ENCODE data around the gene SAMD4A. TPM values are rescaled to one million over a fixed set of nuclear protein-coding genes. Genes with fewer than 3 reads are reported as not detected.

SAMD4A gene
- total RNA-seq, 4 donors from 2014 or later, result 15.3 to 40.2 (median 22.3) TPM

DNA sequence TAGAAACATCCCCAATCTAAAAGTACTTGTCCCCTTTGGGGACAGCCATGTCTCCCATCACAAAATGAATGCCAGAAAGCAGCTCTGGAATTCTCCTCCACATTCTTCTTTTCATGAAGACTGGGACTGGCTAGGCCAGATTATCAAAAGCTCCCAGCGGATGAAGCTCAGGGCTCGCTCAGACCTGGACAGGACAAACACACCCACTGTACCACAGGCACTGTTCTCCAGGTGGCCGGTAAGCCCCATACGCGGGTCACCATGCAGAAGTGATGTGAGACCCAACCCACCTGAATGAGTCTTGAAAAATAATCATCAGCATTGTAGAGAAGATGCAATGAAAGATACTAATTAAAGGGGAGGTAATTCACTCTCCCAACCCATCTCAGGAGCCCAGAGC is 250.6 kb downstream of the SAMD4A start:
- H3K27ac ChIP-seq, result no peak overlapping the region

DNA sequence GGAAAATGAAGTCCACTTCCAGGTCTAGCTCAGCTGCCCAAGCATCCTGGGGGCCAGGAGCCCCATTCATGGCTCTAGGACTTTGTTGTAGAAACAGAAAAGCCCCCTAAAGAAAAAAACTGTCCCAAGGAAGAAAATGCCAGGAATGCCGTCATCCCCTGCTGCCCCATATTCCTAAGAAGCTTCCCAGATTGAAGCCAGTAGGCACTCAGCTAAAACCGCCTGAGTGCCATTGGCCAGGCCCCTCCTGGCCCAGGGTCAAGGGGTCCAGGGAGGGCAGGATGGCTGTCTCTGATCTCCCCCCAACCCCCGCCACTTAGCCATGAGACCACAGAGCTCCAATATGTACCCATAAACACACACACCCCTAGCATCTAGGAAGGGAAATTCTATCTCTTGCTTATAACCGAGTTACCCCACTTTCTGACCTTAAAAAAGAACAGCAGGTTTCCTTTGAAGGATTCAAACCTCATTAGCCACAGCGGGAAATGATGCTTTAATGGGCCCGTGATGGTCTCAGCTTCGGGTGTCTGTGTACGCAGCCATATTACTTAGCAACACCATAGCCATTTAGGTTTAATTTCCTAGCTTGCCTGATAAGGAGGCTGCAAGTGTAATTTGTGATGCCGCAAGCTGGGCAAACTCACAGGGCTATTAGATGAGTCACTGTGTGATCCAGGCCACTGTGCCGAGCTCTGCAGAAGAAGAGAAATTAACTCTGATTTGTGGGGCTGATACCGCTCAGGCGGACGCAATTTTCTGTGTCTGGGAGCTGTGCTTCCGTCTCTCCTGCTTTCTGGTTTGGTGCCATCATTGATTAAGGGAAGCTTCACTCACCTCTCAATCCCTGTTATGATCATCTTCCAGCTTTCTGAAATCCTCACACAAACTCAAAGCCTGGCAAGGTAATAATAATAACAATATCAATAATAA is 251.5 kb downstream of the SAMD4A start:
- in situ Hi-C loops (cut with MboI; ENCODE audit: low pct_ligation_motif_present in 1 of 4, low pct_unique_long_range_greater_than_20kb in 1 of 4, low sequenced_read_pairs in 3 of 4) (no loop called here), intact Hi-C loops (cut with DNase I; ENCODE audit: low total_unique reads) (no loop called here)
- no peaks in the 10 kb centered on the region for H3K27me3 ChIP-seq
- 41% methylated on average over 14 of the region's 14 CpGs; no CpG with 5 or more reads in 1 of the 2 donors for WGBS, 2 donors (ENCODE audit: low coverage in 1 of 2)
- TF ChIP-seq, protein P1, sequence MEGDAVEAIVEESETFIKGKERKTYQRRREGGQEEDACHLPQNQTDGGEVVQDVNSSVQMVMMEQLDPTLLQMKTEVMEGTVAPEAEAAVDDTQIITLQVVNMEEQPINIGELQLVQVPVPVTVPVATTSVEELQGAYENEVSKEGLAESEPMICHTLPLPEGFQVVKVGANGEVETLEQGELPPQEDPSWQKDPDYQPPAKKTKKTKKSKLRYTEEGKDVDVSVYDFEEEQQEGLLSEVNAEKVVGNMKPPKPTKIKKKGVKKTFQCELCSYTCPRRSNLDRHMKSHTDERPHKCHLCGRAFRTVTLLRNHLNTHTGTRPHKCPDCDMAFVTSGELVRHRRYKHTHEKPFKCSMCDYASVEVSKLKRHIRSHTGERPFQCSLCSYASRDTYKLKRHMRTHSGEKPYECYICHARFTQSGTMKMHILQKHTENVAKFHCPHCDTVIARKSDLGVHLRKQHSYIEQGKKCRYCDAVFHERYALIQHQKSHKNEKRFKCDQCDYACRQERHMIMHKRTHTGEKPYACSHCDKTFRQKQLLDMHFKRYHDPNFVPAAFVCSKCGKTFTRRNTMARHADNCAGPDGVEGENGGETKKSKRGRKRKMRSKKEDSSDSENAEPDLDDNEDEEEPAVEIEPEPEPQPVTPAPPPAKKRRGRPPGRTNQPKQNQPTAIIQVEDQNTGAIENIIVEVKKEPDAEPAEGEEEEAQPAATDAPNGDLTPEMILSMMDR (IDR thresholded peaks at IDR 0.05), result no peak
- TF ChIP-seq POLR2AphosphoS5 (IDR thresholded peaks at IDR 0.05) (no peak), POLR2A (IDR thresholded peaks at IDR 0.05) (no peak), EP300 (IDR thresholded peaks at IDR 0.05; ENCODE audit: low read depth) (no peak)
- no peak overlapping the region for H3K27ac ChIP-seq
- peaks cover 0 to 4% (median 0%) of the 10 kb centered on the region in 4 donors for H3K4me1 ChIP-seq
- DNase-seq, result peak; percentile 24
- peaks cover 0 to 4% of the 10 kb centered on the region in 2 donors for H3K9me3 ChIP-seq
- H3K4me3 ChIP-seq, result no peak overlapping the region
- no peaks in the 10 kb centered on the region for H3K36me3 ChIP-seq

More for the DNA sequence above, 250.6 kb downstream of the SAMD4A start:
- DNase-seq, result no peak
- no peak overlapping the region for H3K4me3 ChIP-seq
- in situ Hi-C loops (cut with MboI; ENCODE audit: low pct_ligation_motif_present in 1 of 4, low pct_unique_long_range_greater_than_20kb in 1 of 4, low sequenced_read_pairs in 3 of 4), result no loop called here
- peaks cover 0 to 4% (median 0%) of the 10 kb centered on the region in 4 donors for H3K4me1 ChIP-seq
- intact Hi-C loops (cut with DNase I; ENCODE audit: low total_unique reads), result no loop called here
- no peaks in the 10 kb centered on the region for H3K9me3 ChIP-seq
- WGBS, 2 donors (ENCODE audit: low coverage in 1 of 2), result 97% methylated on average over 5 of the region's 5 CpGs; no CpG with 5 or more reads in 1 of the 2 donors
- no peak for TF ChIP-seq EP300 (IDR thresholded peaks at IDR 0.05; ENCODE audit: low read depth)
- TF ChIP-seq POLR2A (IDR thresholded peaks at IDR 0.05), result no peak
- TF ChIP-seq, protein P1 (IDR thresholded peaks at IDR 0.05), result no peak
- no peak for TF ChIP-seq POLR2AphosphoS5 (IDR thresholded peaks at IDR 0.05)
- H3K27me3 ChIP-seq, result no peaks in the 10 kb centered on the region
- no peaks in the 10 kb centered on the region for H3K36me3 ChIP-seq

DNA sequence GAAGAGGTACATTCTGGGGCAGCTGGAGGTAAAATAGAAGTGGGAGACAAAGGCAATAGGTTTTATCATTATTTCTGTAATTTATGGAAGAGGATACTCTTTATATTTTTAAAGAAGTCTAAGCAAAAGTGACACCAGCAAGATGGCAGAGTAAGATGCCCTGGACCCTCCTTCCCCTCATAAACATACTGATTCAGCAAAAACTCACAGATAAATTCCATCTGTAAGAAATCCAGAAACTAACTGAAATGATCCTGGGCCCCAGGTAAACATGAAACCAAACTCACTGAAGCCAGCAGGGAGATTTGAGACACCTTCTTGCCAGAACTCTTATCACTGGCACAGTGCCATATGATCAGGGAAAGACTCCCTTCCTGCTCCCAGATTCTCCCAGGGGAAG is 255.8 kb downstream of the SAMD4A start:
- H3K27me3 ChIP-seq, result no peaks in the 10 kb centered on the region
- intact Hi-C loops (cut with DNase I; ENCODE audit: low total_unique reads), result no loop called here
- no peak overlapping the region for H3K27ac ChIP-seq
- peaks cover 7 to 19% of the 10 kb centered on the region in 2 donors for H3K9me3 ChIP-seq
- H3K4me3 ChIP-seq, result no peak overlapping the region
- no peak for TF ChIP-seq POLR2AphosphoS5 (IDR thresholded peaks at IDR 0.05)
- TF ChIP-seq EP300 (IDR thresholded peaks at IDR 0.05; ENCODE audit: low read depth), result no peak
- TF ChIP-seq POLR2A (IDR thresholded peaks at IDR 0.05), result no peak
- TF ChIP-seq, protein P1 (IDR thresholded peaks at IDR 0.05), result no peak
- peaks cover 0 to 4% (median 0%) of the 10 kb centered on the region in 4 donors for H3K4me1 ChIP-seq
- no peak for DNase-seq
- H3K36me3 ChIP-seq, result no peaks in the 10 kb centered on the region
- in situ Hi-C loops (cut with MboI; ENCODE audit: low pct_ligation_motif_present in 1 of 4, low pct_unique_long_range_greater_than_20kb in 1 of 4, low sequenced_read_pairs in 3 of 4), result no loop called here

DNA sequence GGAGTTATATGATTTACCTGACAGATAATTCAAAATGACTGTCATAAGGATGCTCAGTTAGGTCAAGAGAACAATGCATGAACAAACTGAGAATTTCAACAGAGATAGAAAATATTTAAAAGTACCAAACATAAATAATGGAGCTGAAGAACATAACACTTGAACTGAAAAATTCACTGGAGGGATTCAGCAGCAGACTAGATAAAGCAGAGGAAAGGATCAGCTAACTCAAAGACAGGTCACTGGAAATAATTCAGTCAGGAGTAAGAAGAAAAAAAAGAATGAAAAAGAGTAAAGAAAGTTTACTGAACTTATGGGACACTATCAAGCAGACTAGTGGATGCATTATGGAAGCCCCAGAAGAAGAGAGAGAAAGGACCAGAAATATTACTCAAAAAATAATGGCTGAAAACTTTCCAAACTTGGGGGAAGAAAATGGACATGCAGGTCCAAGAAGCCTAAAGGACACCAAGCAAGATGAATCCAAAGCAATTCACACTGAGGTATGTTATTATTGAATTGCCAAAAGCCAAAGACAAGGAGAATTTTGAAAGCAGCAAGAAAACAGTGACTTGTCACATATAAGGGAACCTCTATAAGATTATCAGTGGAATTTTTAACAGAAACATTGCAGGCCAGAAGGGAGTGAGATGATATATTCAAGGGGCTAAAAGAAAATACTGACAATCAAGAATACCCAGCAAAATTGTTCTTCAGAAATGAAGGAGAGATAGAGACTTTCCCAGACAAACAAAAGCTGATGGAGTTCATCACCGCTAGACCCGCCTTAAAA is 257.0 kb downstream of the SAMD4A start:
- in situ Hi-C loops (cut with MboI; ENCODE audit: low pct_ligation_motif_present in 1 of 4, low pct_unique_long_range_greater_than_20kb in 1 of 4, low sequenced_read_pairs in 3 of 4) (no loop called here), intact Hi-C loops (cut with DNase I; ENCODE audit: low total_unique reads) (no loop called here)
- Histone ChIP-seq H3K4me3 (no peak overlapping the region), H3K27ac (no peak overlapping the region), H3K9me3 (peaks cover 7 to 19% of the 10 kb centered on the region in 2 donors), H3K4me1 (peaks cover 0 to under 1% (median 0%) of the 10 kb centered on the region in 4 donors), H3K36me3 (no peaks in the 10 kb centered on the region), H3K27me3 (no peaks in the 10 kb centered on the region)
- TF ChIP-seq, protein P1 (IDR thresholded peaks at IDR 0.05), result no peak
- no peak for TF ChIP-seq POLR2AphosphoS5 (IDR thresholded peaks at IDR 0.05)
- no peak for TF ChIP-seq EP300 (IDR thresholded peaks at IDR 0.05; ENCODE audit: low read depth)
- TF ChIP-seq POLR2A (IDR thresholded peaks at IDR 0.05), result no peak
- DNase-seq, result no peak
- WGBS, 2 donors (ENCODE audit: low coverage in 1 of 2), result 88 to 98% methylated on average over 2 of the region's 2 CpGs

All from transverse colon (tissue), 4 donors.